GM12878 (cell line): ENCODE measurements around the gene USO1. TPM values are rescaled to one million over a fixed set of nuclear protein-coding genes. Genes with fewer than 3 reads are reported as not detected.

ENCODE experiments used
- ATAC-seq: fragments of 200-7000 bp; cut with Tn5 transposase; 3 replicates; pipeline ENCODE4 v1.9.1; 2020; ENCODE audit warnings: mild to moderate bottlenecking, moderate library complexity
- BruUV-seq: library from RNA; stranded (reverse); fragments of 400-500 nt; replicated peaks from 2 replicates; lab custom pipeline; 2021; lab: Mats Ljungman, UMichigan
- CTCF ChIA-PET: fragments of 300-600 bp; sonication (Branson Sonifier 250); formaldehyde crosslinking; extraction: SDS; loops from one replicate; lab custom pipeline; 2021; ENCODE audit warnings: inconsistent platforms; lab: Yijun Ruan, JAX
- POLR2A ChIA-PET: fragments of 350-600 bp; formaldehyde crosslinking; extraction: SDS; loops from one replicate; lab custom pipeline; 2021; ENCODE audit warnings: inconsistent platforms; lab: Charles Lee
- RAD21 ChIA-PET: fragments of 300-600 bp; sonication (Branson Sonifier 250); formaldehyde crosslinking; loops from one replicate; lab custom pipeline; 2023; ENCODE audit warnings: antibody characterized with exemption; ENCODE audit not compliant: unreplicated experiment; lab: Charles Lee
- SMC1A ChIA-PET: fragments of 300-600 bp; sonication (Branson Sonifier 250); formaldehyde crosslinking; loops from one replicate; lab custom pipeline; 2023; ENCODE audit not compliant: unreplicated experiment, uncharacterized antibody; lab: Charles Lee
- DNase-seq: peaks from one replicate; pipeline ENCODE4 v3.0.0-alpha.2; 2011; ENCODE audit warnings: low read depth, low spot score
- FAIRE-seq: peaks from 3 replicates; lab custom pipeline; 2011; peaks lifted over from hg19 to GRCh38; lab: Jason Lieb, UNC
- H2AFZ ChIP-seq: 2 replicates; pipeline ENCODE4 v1.6.0; 2011; ENCODE audit warnings: low read depth, low read length, control low read depth; ENCODE audit not compliant: control insufficient read depth
- H3K27ac ChIP-seq: 2 replicates; pipeline ENCODE4 v1.5.1; 2011; ENCODE audit warnings: control low read depth; ENCODE audit not compliant: control insufficient read depth, insufficient read depth
- H3K27me3 ChIP-seq, 2 experiments: replicated peaks in 1 of 2; 2 replicates each; pipeline versions ENCODE4 v1.6.0 to v1.6.1; 2011; ENCODE audit warnings: low read length in 1 of 2; ENCODE audit not compliant: control insufficient read depth in 2 of 2, insufficient read depth in 2 of 2
- H3K36me3 ChIP-seq, 2 experiments: 2 replicates each; pipeline ENCODE4 v1.5.1; 2011; ENCODE audit warnings: low read length in 1 of 2; ENCODE audit not compliant: control insufficient read depth in 2 of 2, insufficient read depth in 2 of 2
- H3K4me1 ChIP-seq: 2 replicates; pipeline ENCODE4 v1.6.1; 2011; ENCODE audit warnings: mild to moderate bottlenecking, low read length, moderate library complexity, mixed read lengths; ENCODE audit not compliant: control insufficient read depth, insufficient read depth
- H3K4me2 ChIP-seq: 2 replicates; pipeline ENCODE4 v1.6.0; 2011; ENCODE audit warnings: control low read depth; ENCODE audit not compliant: control insufficient read depth, insufficient read depth
- H3K4me3 ChIP-seq: fragments of 200-600 bp; sonication (generic); 2 replicates; pipeline ENCODE4 v1.5.1; 2016
- H3K79me2 ChIP-seq: 2 replicates; pipeline ENCODE4 v1.6.0; 2011; ENCODE audit warnings: low read length; ENCODE audit not compliant: control insufficient read depth, insufficient read depth
- H3K9ac ChIP-seq: 2 replicates; pipeline ENCODE4 v1.8.0; 2011; ENCODE audit warnings: low read length, control low read depth, mixed read lengths; ENCODE audit not compliant: control insufficient read depth, insufficient read depth
- H3K9me3 ChIP-seq: replicated peaks from 3 replicates; pipeline ENCODE4 v1.5.1; 2011; ENCODE audit warnings: mild to moderate bottlenecking, low read length; ENCODE audit not compliant: control insufficient read depth, insufficient read depth
- H4K20me1 ChIP-seq: 2 replicates; pipeline ENCODE4 v1.6.0; 2011; ENCODE audit not compliant: control insufficient read depth, insufficient read depth
- ATF7 ChIP-seq: fragments of 450-650 bp; IDR thresholded peaks from 2 replicates; pipeline ENCODE4 v1.6.1; 2016; ENCODE audit warnings: low read depth, mild to moderate bottlenecking
- HDAC2 ChIP-seq: fragments of 200-600 bp; sonication (generic); IDR thresholded peaks from 2 replicates; pipeline ENCODE4 v1.6.1; 2017
- MLLT1 ChIP-seq: fragments of 450-650 bp; IDR thresholded peaks from 2 replicates; pipeline ENCODE4 v1.6.1; 2016; ENCODE audit warnings: mild to moderate bottlenecking
- SIX5 ChIP-seq: IDR thresholded peaks from 2 replicates; pipeline ENCODE4 v1.6.1; 2011; ENCODE audit warnings: mild to moderate bottlenecking, low read depth, low read length, moderate library complexity; ENCODE audit not compliant: severe bottlenecking
- ZBED1 ChIP-seq: IDR thresholded peaks from 2 replicates; pipeline ENCODE4 v1.6.1; 2016; ENCODE audit warnings: borderline replicate concordance
- WGBS: methylation state at CpG from one replicate; pipeline ENCODE4 v1.1.6; 2016; ENCODE audit warnings: low lambda C conversion rate; ENCODE audit not compliant: insufficient replicate concordance, insufficient coverage; ENCODE audit errors: missing lambda C conversion rate; 5-methylcytosine and 5-hydroxymethylcytosine counted together
- in situ Hi-C: fragments of 300-500 bp; cut with MboI; formaldehyde crosslinking; loops from 9 replicates; pipeline ENCODE4 v1.14.3; 2018; ENCODE audit warnings: mixed read lengths
- intact Hi-C: fragments of 100-400 bp; cut with micrococcal nuclease; formaldehyde crosslinking; loops from one replicate; pipeline ENCODE4 v1.14.2; 2022; ENCODE audit not compliant: unreplicated experiment
- polyA plus RNA-seq, 11 experiments: library from polyadenylated mRNA; depleted of rRNA in 4 of 11; unstranded in 6 of 11; stranded (reverse) in 5 of 11; fragments of >200 nt; fragmentation: Nextera tagmentation in 4 of 11; fragmentation: Illumina TruSeq in 1 of 11; extraction: Ambion mirVana in 4 of 11; extraction: Trizol in 1 of 11; gene quantifications; 1 replicate in 1 of 11; 2 replicates in 10 of 11; pipeline versions ENCODE4 v1.2.1 to v1.2.3, GENCODE V29; 2011 to 2016; ENCODE audit warnings: inconsistent platforms in 2 of 11, missing spikeins in 2 of 11, low read depth in 1 of 11
- total RNA-seq, 4 experiments: library from RNA; depleted of rRNA in 3 of 4; stranded (reverse); fragments of >200 nt in 3 of 4; fragmentation: Illumina TruSeq in 1 of 4; extraction: Trizol in 1 of 4; gene quantifications; 2 replicates each; pipeline versions ENCODE4 v1.2.1 to v1.2.3, GENCODE V29; 2013 to 2021

The USO1 gene
- total and polyA plus RNA-seq, 10 of the 15 experiments (the other 5 are each of a cell fraction or from before 2014, with no cell fraction given) = 19.4 to 79.7 (median 59.6) TPM

- DNase-seq = no peak
- FAIRE-seq = no peak
- no peak overlapping the region for H3K4me3 ChIP-seq
- no peak overlapping the region for H2AFZ ChIP-seq
- no peak overlapping the region for H3K9ac ChIP-seq
- no peaks in the 10 kb centered on the region for H4K20me1 ChIP-seq
- in situ Hi-C loops = no loop called here
- ChIA-PET CTCF (interaction anchor here (0.6 to 1.5 kb wide), 3 partner anchors 13 to 77 kb away, joined by 3 to 6 read pairs (median 5); no protein-coding TSS in a partner anchor), SMC1A (interaction anchor here (1.2 kb wide), 1 partner anchor 22 kb away, joined by 4 read pairs; the partner anchor contains the start of gene USO1), RAD21 (no interaction called here)
- peaks cover 21% of the 10 kb centered on the region for H3K79me2 ChIP-seq
- intact Hi-C loops = no loop called here
- H3K4me2 ChIP-seq = no peak overlapping the region
- no peaks in the 10 kb centered on the region for H3K9me3 ChIP-seq
- H3K36me3 ChIP-seq = no peaks in the 10 kb centered on the region; a peak in 1 of 4 replicates
- BruUV-seq = no TSS peak
- TF ChIP-seq SIX5 (no peak), MLLT1 (no peak)
- TF ChIP-seq, all 136 proteins: peak for 0
- 95% methylated on average over 2 of the region's 2 CpGs for WGBS
- no peak overlapping the region for H3K27ac ChIP-seq
- no peaks in the 10 kb centered on the region for H3K4me1 ChIP-seq
- POLR2A ChIA-PET = interaction anchor here (0.6 to 1.5 kb wide), 4 partner anchors 11 to 21 kb away, joined by 3 to 5 read pairs (median 4); partner anchors contain the start of gene USO1
- no peaks in the 10 kb centered on the region for H3K27me3 ChIP-seq
- no peak for ATAC-seq
Measured at GRCh38 chr4:75745161-75745560, 20.8 kb downstream of the USO1 start.

- H3K4me2 ChIP-seq = no peak overlapping the region
- ATAC-seq = no peak
- no peak overlapping the region for H3K9ac ChIP-seq
- H3K9me3 ChIP-seq = no peaks in the 10 kb centered on the region
- intact Hi-C loops (no loop called here), in situ Hi-C loops (no loop called here)
- H3K27me3 ChIP-seq = no peaks in the 10 kb centered on the region
- no peaks in the 10 kb centered on the region for H3K4me1 ChIP-seq
- H2AFZ ChIP-seq = no peak overlapping the region
- BruUV-seq = no TSS peak
- ChIA-PET RAD21 (interaction anchor here (1.0 kb wide), 1 partner anchor 19 kb away, joined by 3 read pairs; no protein-coding TSS in a partner anchor), POLR2A (interaction anchor here (1.3 to 1.5 kb wide), 2 partner anchors 19 to 22 kb away, joined by 3 to 5 read pairs; partner anchors contain the start of gene USO1), SMC1A (interaction anchor here (1.2 kb wide), 1 partner anchor 22 kb away, joined by 4 read pairs; the partner anchor contains the start of gene USO1), CTCF (interaction anchor here (0.6 to 1.5 kb wide), 4 partner anchors 14 to 168 kb away, joined by 3 to 6 read pairs (median 4); no protein-coding TSS in a partner anchor)
- no peak for DNase-seq
- no peaks in the 10 kb centered on the region; a peak in 1 of 4 replicates for H3K36me3 ChIP-seq
- 85% methylated on average over 9 of the region's 9 CpGs for WGBS
- no peak for TF ChIP-seq ATF7
- TF ChIP-seq HDAC2 = no peak
- no peak for TF ChIP-seq ZBED1
- H3K79me2 ChIP-seq = peaks cover 17% of the 10 kb centered on the region
- no peak overlapping the region for H3K27ac ChIP-seq
- no peak for FAIRE-seq
- no peaks in the 10 kb centered on the region for H4K20me1 ChIP-seq
- H3K4me3 ChIP-seq = no peak overlapping the region
Measured at GRCh38 chr4:75745721-75746199, 21.4 kb downstream of the USO1 start.
